ACHN (cell line): ENCODE results near the gene FUCA1.
"Not testable (repeated sequence)": the region's sequence is repeated elsewhere in the genome, so short reads cannot be mapped to it uniquely, and the experiment has no call there.

ENCODE experiments used
- DNase-seq: peaks from one replicate; pipeline ENCODE4 v3.0.0-alpha.2; 2015
- in situ Hi-C: cut with HindIII; loops from 2 replicates; pipeline ENCODE4 v1.10.0; 2017; ENCODE audit warnings: low sequenced_read_pairs, low pct_ligation_motif_present, low pct_unique_long_range_greater_than_20kb

Gene FUCA1

DNA sequence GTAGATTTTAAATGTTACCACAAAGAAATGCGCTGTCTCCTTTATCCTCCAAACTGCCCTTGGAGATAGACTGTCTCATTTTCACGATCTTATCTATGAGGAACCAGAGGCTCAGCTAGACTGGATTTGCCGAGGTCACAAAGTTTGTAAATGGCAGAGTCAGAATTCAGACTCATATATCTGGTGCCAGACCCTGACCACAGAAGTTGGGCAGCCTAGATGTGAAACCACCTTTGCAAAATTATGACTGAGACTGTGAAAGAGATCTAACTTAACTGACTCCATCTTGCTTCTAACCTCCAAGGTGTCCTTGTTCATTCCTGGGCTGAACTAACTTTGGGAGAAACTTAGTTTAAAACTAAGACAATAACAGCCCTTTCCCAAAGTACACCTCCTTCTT lies 31.0 kb upstream of the FUCA1 start:
- in situ Hi-C loops = no loop called here
- no peak for DNase-seq

DNA sequence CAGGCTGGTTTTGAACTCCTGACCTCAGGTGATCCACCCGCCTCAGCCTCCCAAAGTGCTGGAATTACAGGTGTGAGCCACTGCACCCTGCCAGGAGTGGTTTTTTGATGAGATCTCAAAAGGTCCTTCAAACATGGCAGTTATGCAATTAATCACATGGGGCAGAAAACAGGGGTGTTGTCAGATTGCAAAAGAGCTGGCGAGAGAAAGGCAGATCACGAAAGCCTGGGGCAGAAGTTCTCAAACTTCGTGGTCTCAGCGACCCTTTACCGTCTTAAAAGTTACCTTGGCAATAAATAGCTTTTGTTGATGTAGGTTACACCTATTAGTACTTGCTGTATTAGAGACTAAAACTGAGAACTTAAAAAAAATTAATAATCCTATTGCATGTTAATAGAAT lies 29.0 kb upstream of the FUCA1 start:
- no peak for DNase-seq
- in situ Hi-C loops = no loop called here

DNA sequence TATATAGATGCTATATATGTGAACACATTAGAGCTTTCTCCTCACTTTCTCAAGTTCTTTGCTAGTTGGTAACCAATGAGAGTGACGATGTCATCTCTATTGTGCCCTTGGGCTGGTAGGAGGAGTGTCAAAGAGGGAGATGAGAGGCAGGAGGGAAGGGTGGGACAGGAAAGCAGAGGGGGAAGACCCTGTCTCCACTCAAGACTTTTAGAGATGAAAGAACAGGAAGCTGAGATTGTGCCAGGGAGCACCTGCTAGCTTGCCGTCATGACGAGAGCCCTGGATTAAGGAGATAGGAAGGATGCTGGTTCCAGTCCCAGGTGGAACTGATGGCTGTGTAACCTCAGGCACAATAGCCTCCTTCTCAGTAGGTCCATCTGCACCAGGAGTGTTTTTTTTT lies 28.4 kb upstream of the FUCA1 start:
- DNase-seq = no peak
- in situ Hi-C loops = no loop called here

GRCh38 chr1:23895993-23896392 lies 27.9 kb upstream of the FUCA1 start:
- no peak for DNase-seq
- in situ Hi-C loops = no loop called here

GRCh38 chr1:23895082-23895481 lies 27.0 kb upstream of the FUCA1 start:
- DNase-seq = no peak

DNA sequence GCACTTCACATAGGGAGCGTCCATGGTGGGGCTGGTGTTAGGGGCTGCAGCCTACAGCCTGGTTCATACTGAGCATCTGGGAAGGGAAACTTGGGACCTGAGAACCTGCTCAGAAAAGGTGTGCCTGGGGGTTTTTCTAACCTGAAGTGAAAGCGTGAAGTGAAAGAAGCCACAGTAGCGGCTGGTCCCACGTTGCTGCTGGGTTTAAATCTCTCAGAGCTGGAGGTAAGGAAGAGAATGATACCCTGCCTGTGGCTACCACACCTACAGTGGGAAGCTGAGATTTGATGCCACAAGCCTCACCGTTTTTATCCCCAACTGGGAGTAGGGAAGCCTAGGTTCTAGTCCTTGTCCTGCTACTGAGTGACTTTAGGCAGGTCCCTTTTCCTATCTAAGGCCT lies 21.0 kb upstream of the FUCA1 start:
- in situ Hi-C loops = no loop called here
- DNase-seq = no peak

More at GRCh38 chr1:23895082-23895481, 27.0 kb upstream of the FUCA1 start:
- in situ Hi-C loops = no loop called here

DNA sequence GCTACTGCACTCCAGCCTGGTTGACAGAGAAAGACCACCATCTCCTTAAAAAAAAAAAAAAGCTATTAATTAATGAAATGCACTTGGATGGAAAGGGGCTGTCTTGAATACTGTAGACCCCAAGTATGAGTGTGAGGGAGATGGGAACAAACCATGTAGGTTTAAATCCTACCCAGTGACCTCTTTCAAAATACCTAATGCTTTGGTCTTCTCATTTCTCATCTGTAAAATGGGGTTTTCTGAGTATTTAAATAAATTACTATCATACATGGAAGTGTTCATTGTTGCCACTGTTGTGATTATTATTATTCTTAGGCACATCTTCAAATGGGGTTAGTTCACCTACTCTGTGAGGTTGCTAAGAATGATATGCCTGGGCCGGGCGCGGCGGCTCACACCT lies 17.1 kb upstream of the FUCA1 start:
- in situ Hi-C loops = no loop called here

DNA sequence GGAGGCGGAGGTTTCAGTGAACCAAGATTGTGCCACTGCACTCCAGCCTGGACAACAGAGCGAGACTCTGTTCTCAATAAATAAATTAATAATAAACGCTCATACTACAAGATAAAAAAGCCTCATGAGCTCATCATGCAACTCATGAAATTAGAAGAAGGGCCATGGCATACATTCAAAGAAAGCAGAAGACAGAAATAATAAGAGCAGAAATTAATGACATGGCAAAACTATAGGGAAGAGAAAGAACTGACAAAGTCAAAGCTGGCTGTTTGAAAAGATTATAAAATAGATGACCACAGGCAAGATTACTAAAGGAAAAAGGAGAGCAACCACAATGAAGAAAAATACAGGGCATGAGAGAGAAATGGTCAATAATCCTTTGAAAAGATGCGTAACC lies 14.7 kb upstream of the FUCA1 start:
- DNase-seq = no peak
- in situ Hi-C loops = no loop called here

More for the DNA sequence above, 17.1 kb upstream of the FUCA1 start:
- no peak for DNase-seq

GRCh38 chr1:23879809-23880208 lies 11.7 kb upstream of the FUCA1 start:
- in situ Hi-C loops = no loop called here

DNA sequence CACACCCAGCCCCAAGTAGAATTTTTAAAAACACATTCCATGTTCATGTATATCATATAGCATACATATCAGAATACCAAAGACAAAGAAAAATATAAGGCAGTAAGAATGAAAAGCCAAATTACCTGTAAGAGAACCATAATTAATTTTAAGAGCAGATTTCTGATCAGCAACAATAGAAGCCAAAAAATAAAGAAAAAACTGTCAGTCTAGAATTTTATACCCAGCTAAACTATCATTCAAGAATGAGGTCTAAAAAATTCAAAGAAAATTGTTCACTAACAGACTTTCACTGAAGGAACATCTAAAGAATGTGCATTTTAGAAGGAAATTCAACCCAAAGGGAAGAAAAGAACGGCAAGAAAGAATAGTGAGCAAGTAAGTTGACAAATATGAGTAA lies 10.6 kb upstream of the FUCA1 start:
- in situ Hi-C loops = no loop called here
- DNase-seq = no peak

More at GRCh38 chr1:23879809-23880208, 11.7 kb upstream of the FUCA1 start:
- no peak for DNase-seq

DNA sequence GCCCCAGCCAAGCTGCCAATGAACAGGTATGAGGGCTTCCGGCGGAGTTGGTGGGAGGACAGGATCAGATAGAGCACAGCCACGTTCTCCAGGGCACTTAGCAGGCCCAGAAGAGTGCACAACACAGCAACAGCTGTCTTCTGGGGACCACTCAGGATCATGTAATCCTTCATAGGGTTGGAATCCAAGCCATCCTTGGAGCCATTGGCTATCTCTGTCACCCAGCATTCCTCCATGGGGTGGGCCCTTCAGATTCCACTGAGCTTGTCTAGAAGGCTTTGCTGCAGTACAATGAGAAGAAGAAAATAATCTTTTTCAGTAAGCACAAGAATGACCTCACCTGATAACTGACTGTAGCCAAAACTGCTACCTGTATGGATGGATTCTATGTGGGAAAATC lies 7.3 kb upstream of the FUCA1 start:
- in situ Hi-C loops = no loop called here
- DNase-seq = no peak

GRCh38 chr1:23872421-23872820 lies 4.3 kb upstream of the FUCA1 start:
- no peak for DNase-seq
- in situ Hi-C loops = no loop called here

DNA sequence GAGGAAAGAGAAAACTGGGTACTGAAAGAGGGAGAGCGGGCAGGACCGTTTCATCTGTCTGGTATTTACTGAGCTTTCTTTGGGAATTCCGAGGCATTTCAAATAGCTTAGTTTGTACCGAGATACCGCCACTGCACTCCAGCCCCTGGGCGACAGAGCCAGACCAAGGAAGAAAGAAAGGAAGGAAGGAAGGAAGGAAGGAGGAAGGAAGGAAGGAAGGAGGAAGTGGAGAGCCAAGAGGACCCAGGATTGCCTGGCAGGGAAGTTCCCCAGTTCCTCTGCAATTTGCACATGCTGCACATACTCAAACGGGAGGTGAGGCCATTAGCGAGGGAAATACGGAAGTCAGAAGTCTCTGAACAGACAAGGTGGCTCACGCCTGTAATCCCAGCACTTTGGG lies 961 bp upstream of the FUCA1 start:
- in situ Hi-C loops = no loop called here
- no peak for DNase-seq

DNA sequence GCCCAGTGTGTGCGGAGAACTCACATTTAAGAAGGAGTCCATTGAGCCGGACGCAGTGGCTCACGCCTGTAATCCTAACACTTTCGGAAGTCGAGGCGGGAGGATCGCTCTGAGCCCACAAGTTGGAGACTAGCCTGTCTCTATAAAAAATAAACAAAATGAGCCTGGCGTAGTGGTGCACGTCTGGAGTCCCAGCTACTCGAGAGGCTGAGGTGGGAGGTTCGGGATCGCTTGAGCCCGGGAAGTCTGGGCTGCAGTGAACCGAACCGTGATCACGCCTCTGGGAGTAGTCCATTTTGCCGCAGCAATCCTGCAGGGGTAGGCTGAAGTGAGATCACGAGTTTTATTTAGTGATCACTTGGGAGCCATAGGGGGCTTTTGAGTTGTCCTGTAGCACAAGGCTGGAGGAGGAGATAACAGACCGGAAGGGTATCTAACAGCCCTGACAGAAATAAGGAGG lies 497 bp upstream of the FUCA1 start:
- in situ Hi-C loops = no loop called here
- DNase-seq = no peak

DNA sequence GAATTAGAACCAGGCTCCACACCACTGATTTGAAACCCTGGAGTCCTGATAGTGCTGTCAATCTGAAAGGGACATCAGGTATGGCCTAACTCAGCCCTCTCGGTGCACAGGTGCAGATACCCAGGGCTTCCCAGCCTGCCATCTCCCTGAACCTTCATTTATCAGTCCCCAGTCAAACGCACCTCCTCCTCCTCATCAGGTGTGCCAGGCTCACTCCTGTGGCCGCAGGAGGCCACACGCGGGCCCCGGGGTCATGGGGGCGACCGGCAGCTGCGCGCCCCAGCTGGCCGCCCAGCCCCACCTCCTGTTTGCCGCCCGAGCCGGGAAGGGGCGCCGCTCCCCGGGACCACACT lies 572 bp downstream of the FUCA1 start:
- in situ Hi-C loops = no loop called here
- no peak for DNase-seq

DNA sequence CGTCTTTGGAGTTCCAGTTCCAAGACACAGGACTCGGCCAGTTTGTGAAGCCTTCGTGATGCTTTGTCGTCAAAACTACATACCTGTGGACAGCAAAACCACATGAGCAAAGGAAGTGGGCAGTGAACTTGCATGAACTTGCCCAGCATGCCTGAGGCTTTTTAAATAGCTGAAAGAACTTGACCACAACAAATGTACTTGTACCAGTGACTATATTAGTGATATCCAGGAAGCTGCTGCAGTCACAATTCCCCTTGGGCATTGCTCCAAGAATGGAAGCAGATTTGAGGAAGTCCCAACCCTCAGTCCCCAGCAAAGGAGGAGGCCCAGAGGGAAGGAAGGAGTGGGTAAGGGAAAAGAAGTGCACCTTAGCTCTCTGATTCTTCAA lies 2.6 kb downstream of the FUCA1 start:
- DNase-seq = peak; percentile 42
- in situ Hi-C loops = no loop called here

- in situ Hi-C loops = no loop called here
- no peak for DNase-seq
These were observed 3.1 kb downstream of the FUCA1 start for GRCh38 chr1:23864801-23865542.

DNA sequence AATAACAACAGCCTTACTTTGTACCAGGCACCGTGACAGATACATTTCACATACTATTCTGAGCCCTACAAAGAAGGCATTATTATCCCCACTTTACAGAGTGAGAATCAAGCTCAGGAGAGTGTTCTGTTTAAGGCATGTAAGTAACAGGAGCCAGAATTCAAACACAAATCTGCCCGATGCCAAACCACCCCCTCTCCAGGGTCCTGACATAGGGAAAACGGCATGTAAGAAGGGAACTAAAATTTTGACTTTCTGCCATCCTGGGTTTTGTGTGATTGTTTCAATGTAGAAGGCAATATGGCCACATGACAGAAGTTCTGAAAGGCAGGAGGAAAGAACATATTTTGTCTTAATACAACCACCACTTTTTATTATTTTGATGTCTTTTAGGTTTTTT lies 5.5 kb downstream of the FUCA1 start:
- no peak for DNase-seq
- in situ Hi-C loops = no loop called here

GRCh38 chr1:23854568-23854967 lies 13.5 kb downstream of the FUCA1 start:
- in situ Hi-C loops = no loop called here

GRCh38 chr1:23853124-23853523 lies 15.0 kb downstream of the FUCA1 start:
- in situ Hi-C loops, DNase-seq: not testable (repeated sequence)

More at GRCh38 chr1:23854568-23854967, 13.5 kb downstream of the FUCA1 start:
- no peak for DNase-seq

DNA sequence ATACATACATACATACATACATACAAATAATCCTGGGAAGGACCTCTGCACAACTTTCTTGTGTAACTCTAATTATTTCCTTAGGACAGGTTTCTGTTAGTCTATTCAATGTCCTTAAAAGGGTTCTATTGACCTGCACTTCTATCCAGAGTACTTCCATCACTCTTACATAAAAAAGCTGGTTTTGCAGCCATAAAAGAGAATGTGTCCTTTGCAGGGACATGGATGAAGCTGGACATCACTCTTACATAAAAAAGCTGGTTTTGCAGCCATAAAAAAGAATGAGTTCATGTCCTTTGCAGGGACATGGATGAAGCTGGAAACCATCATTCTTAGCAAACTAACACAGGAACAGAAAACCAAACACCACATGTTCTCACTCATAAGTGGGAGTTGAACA lies 16.7 kb downstream of the FUCA1 start:
- DNase-seq, in situ Hi-C loops: not testable (repeated sequence)
